Type B pancreatic cell (in vitro differentiated cells): Measurements from ENCODE around the gene EHBP1. TPM values are rescaled to one million over a fixed set of nuclear protein-coding genes. Genes with fewer than 3 reads are reported as not detected.

Source experiments
- DNase-seq: peaks from one replicate; pipeline ENCODE4 v3.0.0; 2021; ENCODE audit warnings: mixed read lengths; ENCODE audit not compliant: unreplicated experiment; ENCODE audit errors: extremely low spot score
- H3K27ac Mint-ChIP-seq: 2 replicates; pipeline ENCODE4 v1.8.0; 2021; ENCODE audit warnings: mild to moderate bottlenecking, mixed read lengths
- H3K27me3 Mint-ChIP-seq: 2 replicates; pipeline ENCODE4 v1.8.0; 2021; ENCODE audit warnings: mixed read lengths
- H3K36me3 Mint-ChIP-seq: 2 replicates; pipeline ENCODE4 v1.8.0; 2021; ENCODE audit warnings: mixed read lengths
- H3K4me1 Mint-ChIP-seq: one replicate; pipeline ENCODE4 v1.8.0; 2021; ENCODE audit warnings: mixed read lengths; ENCODE audit not compliant: unreplicated experiment
- H3K4me3 Mint-ChIP-seq: 2 replicates; pipeline ENCODE4 v1.8.0; 2021; ENCODE audit warnings: mild to moderate bottlenecking, mixed read lengths
- H3K9me3 Mint-ChIP-seq: 2 replicates; pipeline ENCODE4 v1.8.0; 2021; ENCODE audit warnings: mixed read lengths
- total RNA-seq: library from RNA; stranded (reverse); gene quantifications from 2 replicates; pipeline ENCODE4 v1.2.1, GENCODE V29; 2021; ENCODE audit warnings: low replicate concordance
- TF ChIP-seq, protein P1 (sequence below): fragments of 200-600 bp; sonication (generic); conservative IDR thresholded peaks from 2 replicates; pipeline ENCODE4 v1.5.0; 2021; ENCODE audit warnings: antibody characterized with exemption, mild to moderate bottlenecking

The EHBP1 gene
- total RNA-seq, 1 donor from 2014 or later, result 59.2 TPM

DNA sequence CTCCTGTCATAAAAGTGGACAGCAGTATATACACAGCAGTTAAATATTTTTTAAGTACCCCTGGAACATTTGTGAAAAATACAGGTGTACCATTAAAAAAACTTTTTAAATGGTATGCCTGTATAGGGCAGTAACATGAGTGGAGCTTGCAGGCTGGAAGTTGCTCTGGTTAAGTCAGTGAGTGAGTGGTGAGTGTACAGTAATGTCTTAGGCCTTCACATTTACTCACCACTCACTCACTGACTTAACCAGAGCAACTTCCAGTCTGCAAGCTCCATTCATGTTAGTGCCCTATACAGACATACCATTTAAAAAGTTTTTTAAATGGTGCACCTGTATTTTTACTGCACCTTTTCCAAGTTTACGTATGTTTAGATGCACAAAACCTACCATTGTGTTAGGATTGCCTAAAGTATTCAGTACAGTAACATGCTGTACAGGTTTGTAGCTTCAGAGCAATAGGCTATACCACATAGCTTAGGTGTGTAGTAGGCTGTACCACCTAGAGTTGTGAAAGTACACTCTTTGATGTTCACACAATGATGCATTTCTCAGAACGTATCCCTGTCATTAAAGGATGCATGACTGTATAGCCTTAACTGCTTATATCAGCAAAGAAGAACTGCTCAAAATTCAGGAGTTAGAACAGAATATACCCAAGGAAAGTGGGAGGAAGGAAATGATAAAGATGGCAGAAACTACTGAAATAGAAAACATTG lies 112.6 kb downstream of the EHBP1 start:
- Mint-ChIP-seq H3K27me3 (no peaks in the 10 kb centered on the region), H3K27ac (no peak overlapping the region)
- DNase-seq, result no peak

DNA sequence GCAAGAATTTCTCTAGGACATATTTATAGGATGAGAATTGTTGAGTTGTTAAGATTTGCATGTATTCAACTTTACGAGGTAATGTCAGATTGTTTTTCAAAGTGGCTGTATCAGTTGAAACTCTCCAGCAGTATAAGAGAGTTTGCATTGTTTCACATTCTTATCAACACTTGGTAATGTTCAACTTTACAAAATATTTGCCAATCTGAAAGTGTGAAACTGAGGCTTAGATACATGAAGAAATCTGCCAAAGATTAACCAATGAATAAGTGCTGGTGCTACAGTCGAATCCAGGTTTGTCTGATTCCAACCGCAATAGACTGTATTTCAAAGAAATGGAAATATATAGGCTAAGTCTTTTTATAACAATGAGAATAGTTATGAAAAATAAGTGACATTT lies 117.0 kb downstream of the EHBP1 start:
- TF ChIP-seq, protein P1, sequence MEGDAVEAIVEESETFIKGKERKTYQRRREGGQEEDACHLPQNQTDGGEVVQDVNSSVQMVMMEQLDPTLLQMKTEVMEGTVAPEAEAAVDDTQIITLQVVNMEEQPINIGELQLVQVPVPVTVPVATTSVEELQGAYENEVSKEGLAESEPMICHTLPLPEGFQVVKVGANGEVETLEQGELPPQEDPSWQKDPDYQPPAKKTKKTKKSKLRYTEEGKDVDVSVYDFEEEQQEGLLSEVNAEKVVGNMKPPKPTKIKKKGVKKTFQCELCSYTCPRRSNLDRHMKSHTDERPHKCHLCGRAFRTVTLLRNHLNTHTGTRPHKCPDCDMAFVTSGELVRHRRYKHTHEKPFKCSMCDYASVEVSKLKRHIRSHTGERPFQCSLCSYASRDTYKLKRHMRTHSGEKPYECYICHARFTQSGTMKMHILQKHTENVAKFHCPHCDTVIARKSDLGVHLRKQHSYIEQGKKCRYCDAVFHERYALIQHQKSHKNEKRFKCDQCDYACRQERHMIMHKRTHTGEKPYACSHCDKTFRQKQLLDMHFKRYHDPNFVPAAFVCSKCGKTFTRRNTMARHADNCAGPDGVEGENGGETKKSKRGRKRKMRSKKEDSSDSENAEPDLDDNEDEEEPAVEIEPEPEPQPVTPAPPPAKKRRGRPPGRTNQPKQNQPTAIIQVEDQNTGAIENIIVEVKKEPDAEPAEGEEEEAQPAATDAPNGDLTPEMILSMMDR, result no peak
- no peak overlapping the region for H3K4me3 Mint-ChIP-seq
- peaks cover 13% of the 10 kb centered on the region for H3K36me3 Mint-ChIP-seq
- DNase-seq, result no peak
- no peaks in the 10 kb centered on the region for H3K27me3 Mint-ChIP-seq
- no peak overlapping the region for H3K27ac Mint-ChIP-seq
- no peaks in the 10 kb centered on the region for H3K9me3 Mint-ChIP-seq
- H3K4me1 Mint-ChIP-seq, result peaks cover 6% of the 10 kb centered on the region

More for the DNA sequence above, 112.6 kb downstream of the EHBP1 start:
- Mint-ChIP-seq H3K4me3 (no peak overlapping the region), H3K9me3 (no peaks in the 10 kb centered on the region), H3K36me3 (peaks cover 4% of the 10 kb centered on the region), H3K4me1 (peaks cover 6% of the 10 kb centered on the region)
- TF ChIP-seq, protein P1, result no peak

DNA sequence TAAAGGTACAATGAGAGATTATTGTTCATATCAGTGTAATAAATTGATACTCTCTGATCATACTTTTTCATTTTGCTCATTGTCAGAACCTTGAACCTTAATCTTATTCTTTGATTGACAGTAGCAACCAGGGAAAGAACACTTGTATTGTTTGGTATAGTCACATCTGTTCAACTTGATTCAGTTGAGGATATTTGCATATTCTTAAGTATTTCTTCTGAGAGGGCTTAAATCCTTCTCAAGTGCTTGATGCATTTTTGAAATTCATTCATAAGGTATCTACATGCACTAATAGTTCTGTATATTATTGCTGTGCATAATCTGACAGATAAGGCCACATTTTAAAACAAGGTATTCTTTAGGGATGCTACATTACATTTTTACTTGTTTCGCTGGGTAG lies 118.9 kb downstream of the EHBP1 start:
- Mint-ChIP-seq H3K9me3 (no peaks in the 10 kb centered on the region), H3K27me3 (no peaks in the 10 kb centered on the region), H3K4me3 (no peak overlapping the region), H3K27ac (no peak overlapping the region), H3K4me1 (peaks cover 6% of the 10 kb centered on the region), H3K36me3 (peaks cover 13% of the 10 kb centered on the region)
- no peak for DNase-seq
- TF ChIP-seq, protein P1, result no peak

DNA sequence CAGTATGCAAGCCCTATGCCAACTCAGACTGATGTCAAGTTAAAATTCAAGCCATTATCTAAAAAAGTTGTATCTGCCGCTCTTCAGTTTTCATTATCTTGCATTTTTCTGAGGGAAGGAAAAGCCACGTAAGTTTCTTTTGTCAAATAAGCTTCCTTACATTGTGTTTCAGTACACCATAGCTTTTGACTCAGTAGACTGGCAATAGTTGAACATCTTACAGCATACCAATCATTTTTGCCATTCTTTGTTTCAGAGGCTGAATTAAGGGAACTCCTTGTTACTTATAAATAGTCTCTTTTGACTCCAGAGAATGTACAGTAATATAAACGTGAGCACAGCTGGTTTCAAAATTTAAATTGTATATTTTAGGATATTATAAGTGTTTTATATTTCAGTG lies 120.6 kb downstream of the EHBP1 start:
- TF ChIP-seq, protein P1, result no peak
- H3K36me3 Mint-ChIP-seq, result peaks cover 18% of the 10 kb centered on the region
- H3K9me3 Mint-ChIP-seq, result no peaks in the 10 kb centered on the region
- no peaks in the 10 kb centered on the region for H3K27me3 Mint-ChIP-seq
- no peak for DNase-seq
- H3K4me3 Mint-ChIP-seq, result no peak overlapping the region
- no peak overlapping the region for H3K27ac Mint-ChIP-seq
- peaks cover 6% of the 10 kb centered on the region for H3K4me1 Mint-ChIP-seq

DNA sequence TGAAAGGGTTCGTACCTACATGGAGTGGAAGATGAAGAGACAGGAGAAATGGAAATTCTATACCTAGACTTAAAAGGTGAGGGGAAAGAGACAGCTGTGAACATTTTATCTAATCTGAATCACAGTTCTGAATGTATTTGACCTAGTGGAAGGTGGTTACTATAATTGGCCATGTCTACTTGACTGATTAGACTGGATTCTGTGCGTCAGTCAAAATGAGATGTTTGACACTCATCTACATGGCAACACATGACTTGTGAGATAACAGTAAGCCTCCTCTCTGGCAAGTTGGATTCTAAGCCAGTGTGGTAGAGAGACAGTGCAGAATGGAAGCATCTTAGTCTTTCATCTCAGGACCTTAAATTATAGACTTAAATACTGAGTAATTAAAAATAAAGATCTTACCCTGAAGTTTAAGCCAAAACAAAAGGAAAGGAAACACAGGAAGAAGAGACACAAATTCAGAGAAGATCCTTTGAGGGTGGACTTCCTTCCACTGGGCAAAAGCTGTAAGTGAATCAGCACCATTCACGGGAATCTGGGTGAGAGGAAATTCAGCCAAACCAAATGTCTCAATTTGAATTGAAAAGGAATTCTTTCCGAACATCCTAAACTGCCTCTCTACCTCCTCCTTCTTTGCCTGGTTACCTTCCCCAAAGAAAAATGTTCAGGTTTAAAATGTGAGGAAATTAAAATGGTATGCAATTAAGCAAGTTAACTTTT lies 121.6 kb downstream of the EHBP1 start:
- TF ChIP-seq, protein P1, result no peak
- peaks cover 26% of the 10 kb centered on the region for H3K36me3 Mint-ChIP-seq
- DNase-seq, result no peak
- no peaks in the 10 kb centered on the region for H3K27me3 Mint-ChIP-seq
- peaks cover 5% of the 10 kb centered on the region for H3K9me3 Mint-ChIP-seq
- peaks cover 6% of the 10 kb centered on the region for H3K4me1 Mint-ChIP-seq
- no peak overlapping the region for H3K27ac Mint-ChIP-seq
- no peak overlapping the region for H3K4me3 Mint-ChIP-seq
